ENCODE measurements around the gene IGF1R. TPM values are rescaled to one million over a fixed set of nuclear protein-coding genes. Genes with fewer than 3 reads are reported as not detected.

The IGF1R gene
- total and polyA plus RNA-seq, 2 of the 8 experiments (the other 6 are each of a cell fraction or from before 2014, with no cell fraction given), result 32.9 to 109 TPM

- peaks cover 24% of the 10 kb centered on the region for H3K79me1 ChIP-seq (ENCODE audit: low read depth, low read length)
- H3K56ac ChIP-seq (replicated peaks; ENCODE audit: insufficient read length, low read depth, low read length), result no peak overlapping the region
- no peaks in the 10 kb centered on the region for H3K23me2 ChIP-seq (ENCODE audit: low read depth, low read length)
- H2BK120ac ChIP-seq (replicated peaks; ENCODE audit: low read depth, low read length), result no peak overlapping the region
- no peak overlapping the region for H4K8ac ChIP-seq (ENCODE audit: extremely low read depth, insufficient read depth, low read length)
- peaks cover 2 to 35% (median 24%) of the 10 kb centered on the region in 4 experiments for H3K4me1 ChIP-seq (replicated peaks in 1 of 4; ENCODE audit: control insufficient read depth in 3 of 4, insufficient read depth in 4 of 4, low read length in 3 of 4)
- no peaks in the 10 kb centered on the region for H3K36me3 ChIP-seq (ENCODE audit: control insufficient read depth in 2 of 4, insufficient read depth in 4 of 4, low read length in 3 of 4)
- H2AFZ ChIP-seq (ENCODE audit: low read length), result no peak overlapping the region
- FAIRE-seq (no peak), DNase-seq (ENCODE audit: low read depth in 1 of 2, low spot score in 2 of 2) (no peak)
- H3K23ac ChIP-seq (ENCODE audit: insufficient read length), result no peak overlapping the region
- no peak overlapping the region for H3K4ac ChIP-seq (replicated peaks; ENCODE audit: insufficient read length, low read depth, low read length)
- no peak overlapping the region for H2BK15ac ChIP-seq (ENCODE audit: low read length)
- no peak overlapping the region for H2AK5ac ChIP-seq (ENCODE audit: low read depth, low read length)
- no peak overlapping the region for H2BK12ac ChIP-seq (ENCODE audit: low read depth, low read length)
- peaks cover 40 to 42% of the 10 kb centered on the region in 2 experiments for H4K20me1 ChIP-seq (replicated peaks in 1 of 2; ENCODE audit: control insufficient read depth in 1 of 2, insufficient read depth in 2 of 2, low read length in 2 of 2)
- H3K18ac ChIP-seq (ENCODE audit: extremely low read depth, low read length), result no peak overlapping the region
- no peak overlapping the region for H2BK5ac ChIP-seq (ENCODE audit: low read depth, low read length)
- no peak overlapping the region for H4K5ac ChIP-seq (ENCODE audit: insufficient read length, low read depth, low read length)
- H3K9me3 ChIP-seq (ENCODE audit: insufficient read depth in 2 of 2, low read depth in 1 of 2, low read length in 1 of 2), result no peaks in the 10 kb centered on the region
- no peak overlapping the region for H3K9ac ChIP-seq (replicated peaks in 1 of 4; ENCODE audit: extremely low read depth in 1 of 4, low read depth in 3 of 4, low read length in 3 of 4)
- no peak overlapping the region for H3K4me3 ChIP-seq (ENCODE audit: extremely low read depth in 1 of 4, insufficient read depth in 2 of 4, low read depth in 3 of 4, low read length in 4 of 4)
- no peak overlapping the region for H3K27ac ChIP-seq (ENCODE audit: low read depth, low read length)
- TF ChIP-seq EGR1 (IDR thresholded peaks at IDR 0.05; ENCODE audit: borderline replicate concordance, low read depth, low read length), result no peak
- TF ChIP-seq JUN (IDR thresholded peaks at IDR 0.05; ENCODE audit: low read depth, low read length), result no peak
- no peak for TF ChIP-seq YY1 (IDR thresholded peaks at IDR 0.05; ENCODE audit: low read depth, low read length)
- no peak for TF ChIP-seq ZNF274 (IDR thresholded peaks at IDR 0.05; ENCODE audit: borderline replicate concordance, extremely low read depth, low read length)
- TF ChIP-seq CHD2 (IDR thresholded peaks at IDR 0.05; ENCODE audit: low read length), result no peak
- TF ChIP-seq PHF8 (conservative IDR thresholded peaks at IDR 0.05; ENCODE audit: low read depth, low read length), result no peak
- no peak for TF ChIP-seq SIN3A (conservative IDR thresholded peaks at IDR 0.05 in 1 of 2, IDR thresholded peaks at IDR 0.05 in 1 of 2; ENCODE audit: low read depth in 1 of 2, low read length in 2 of 2)
- no peak for TF ChIP-seq NRF1 (IDR thresholded peaks at IDR 0.05; ENCODE audit: low read depth, low read length)
- no peak for TF ChIP-seq USF2 (IDR thresholded peaks at IDR 0.05; ENCODE audit: low read length)
- TF ChIP-seq POLR2AphosphoS5 (IDR thresholded peaks at IDR 0.05; ENCODE audit: low read depth, low read length), result no peak
- no peak for TF ChIP-seq CBX5 (IDR thresholded peaks at IDR 0.05; ENCODE audit: low read depth, low read length)
- no peak for TF ChIP-seq KDM4A (IDR thresholded peaks at IDR 0.05; ENCODE audit: low read depth, low read length, severe bottlenecking)
- POLR2A ChIA-PET (ENCODE audit: partially characterized antibody), result interaction anchor here (1.5 kb wide), 1 partner anchor 25 kb away, joined by 3 read pairs; no protein-coding TSS in a partner anchor
- 89% methylated on average over 5 of the region's 5 CpGs; no CpG with 5 or more reads in 1 of the 2 experiments for WGBS, 2 experiments (ENCODE audit: extremely low coverage in 1 of 2, insufficient coverage in 1 of 2, insufficient read length in 1 of 2, insufficient replicate concordance in 2 of 2, low coverage in 1 of 2, low lambda C conversion rate in 2 of 2, missing lambda C conversion rate in 1 of 2)
- no peaks in the 10 kb centered on the region for H3K27me3 ChIP-seq (replicated peaks in 1 of 4; ENCODE audit: control insufficient read depth in 3 of 4, extremely low read depth in 1 of 4, insufficient read depth in 3 of 4, low read length in 3 of 4)
- no peak overlapping the region for H3K14ac ChIP-seq (ENCODE audit: insufficient read length)
- H3K4me2 ChIP-seq (ENCODE audit: insufficient read depth in 1 of 2, low read depth in 2 of 2, low read length in 2 of 2), result no peak overlapping the region
- H4K91ac ChIP-seq (replicated peaks; ENCODE audit: insufficient read length, low read length), result no peak overlapping the region
- CTCF ChIA-PET (ENCODE audit: partially characterized antibody), result interaction anchor here (0.6 to 2.6 kb wide), 6 partner anchors 9 to 149 kb away, joined by 3 to 7 read pairs (median 3); no protein-coding TSS in a partner anchor
- H3K79me2 ChIP-seq (ENCODE audit: control insufficient read depth in 1 of 2, insufficient read depth in 2 of 2, low read length in 2 of 2), result peaks cover 12 to 100% of the 10 kb centered on the region in 2 experiments
- no peak overlapping the region for H2BK20ac ChIP-seq (ENCODE audit: low read length)
Measured at GRCh38 chr15:98733098-98733497, 84.8 kb downstream of the IGF1R start.
